ENCODE results near the gene HDAC4. TPM values are rescaled to one million over a fixed set of nuclear protein-coding genes. Genes with fewer than 3 reads are reported as not detected.

The HDAC4 gene
- total RNA-seq, 1 donor from 2014 or later, result 18.3 TPM

DNA sequence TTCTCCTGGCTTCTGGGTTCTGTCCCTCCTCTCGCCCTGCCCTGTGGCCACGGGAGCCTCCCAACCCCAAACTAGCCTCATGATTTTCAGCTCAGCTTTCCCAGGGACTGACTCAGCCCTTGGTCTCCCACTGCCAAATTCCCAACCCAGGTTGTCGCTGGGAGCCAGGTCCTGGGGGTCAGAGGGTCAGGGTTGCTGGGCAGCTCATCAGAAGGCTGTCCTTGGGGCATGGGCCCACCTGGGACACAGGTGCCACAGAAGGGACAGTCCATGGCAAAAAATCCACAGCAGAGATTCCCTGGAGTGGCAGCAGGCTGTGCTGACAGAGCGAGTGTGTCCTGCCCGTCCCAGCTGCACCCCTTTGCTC, 372.6 kb downstream of the HDAC4 start:
- no peak for ATAC-seq

GRCh38 chr2:239027391-239028252, 373.2 kb downstream of the HDAC4 start:
- no peak for DNase-seq (ENCODE audit: low spot score)
- no peak for ATAC-seq

More for the DNA sequence above, 372.6 kb downstream of the HDAC4 start:
- DNase-seq (ENCODE audit: low spot score), result no peak

DNA sequence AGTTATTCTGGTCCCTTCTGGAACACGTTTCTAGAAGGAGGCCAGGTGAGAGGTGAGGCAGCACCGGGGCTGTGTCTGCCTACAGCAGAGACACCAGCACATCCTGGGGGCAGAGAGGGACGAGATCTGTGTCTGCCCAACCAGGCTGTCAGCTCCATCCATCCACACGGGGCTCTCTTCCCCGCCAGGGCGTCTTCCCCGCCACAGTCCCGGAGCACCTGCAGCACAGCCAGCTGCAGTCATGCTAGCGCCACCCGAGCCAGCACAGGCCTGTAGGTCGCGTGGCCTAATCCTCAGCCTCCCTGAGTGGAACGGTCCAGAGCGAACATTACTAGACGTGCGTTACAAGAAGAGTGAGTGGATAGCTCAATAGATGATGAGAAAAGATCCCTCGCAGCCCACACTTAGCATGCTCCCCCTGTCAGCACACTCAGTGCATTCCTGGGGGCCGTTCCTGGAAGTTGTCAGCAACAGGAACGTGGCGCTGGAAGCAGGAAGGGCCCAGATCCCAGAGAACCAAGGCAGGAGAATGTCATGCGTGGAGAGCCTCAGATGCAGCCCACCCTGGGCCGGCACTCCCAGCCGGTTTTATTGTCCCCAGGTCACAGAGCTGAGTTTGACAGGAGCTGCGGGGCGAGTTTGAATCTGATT, 374.0 kb downstream of the HDAC4 start:
- DNase-seq (ENCODE audit: low spot score) (no peak), ATAC-seq (no peak)

DNA sequence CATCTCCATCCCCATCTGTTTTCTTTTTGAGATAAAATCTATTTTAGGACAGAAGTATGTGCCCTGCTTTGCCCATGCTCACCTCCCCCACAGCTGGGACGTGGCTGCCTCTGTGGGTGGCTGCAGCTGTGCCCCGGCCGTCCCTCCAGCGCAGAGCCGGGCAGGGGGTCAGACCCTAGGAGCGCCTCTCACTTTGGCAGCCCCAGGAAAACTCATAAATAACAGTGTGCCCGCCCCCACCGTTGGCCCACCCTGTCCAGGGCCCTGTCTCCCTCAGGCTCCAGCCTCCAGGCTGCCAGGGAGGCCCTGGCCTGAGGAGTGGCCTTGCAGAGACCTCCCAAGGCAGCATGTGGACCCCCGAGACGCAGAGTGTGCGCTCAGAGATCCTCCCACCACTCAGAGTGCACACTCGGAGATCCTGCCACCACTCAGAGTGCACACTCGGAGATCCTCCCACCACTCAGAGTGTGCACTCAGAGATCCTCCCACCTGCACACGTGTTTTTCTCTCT, 374.8 kb downstream of the HDAC4 start:
- no peak for DNase-seq (ENCODE audit: low spot score)

GRCh38 chr2:239025096-239025801, 375.6 kb downstream of the HDAC4 start:
- ATAC-seq (no peak), DNase-seq (ENCODE audit: low spot score) (no peak)

More for the DNA sequence above, 374.8 kb downstream of the HDAC4 start:
- ATAC-seq, result no peak

DNA sequence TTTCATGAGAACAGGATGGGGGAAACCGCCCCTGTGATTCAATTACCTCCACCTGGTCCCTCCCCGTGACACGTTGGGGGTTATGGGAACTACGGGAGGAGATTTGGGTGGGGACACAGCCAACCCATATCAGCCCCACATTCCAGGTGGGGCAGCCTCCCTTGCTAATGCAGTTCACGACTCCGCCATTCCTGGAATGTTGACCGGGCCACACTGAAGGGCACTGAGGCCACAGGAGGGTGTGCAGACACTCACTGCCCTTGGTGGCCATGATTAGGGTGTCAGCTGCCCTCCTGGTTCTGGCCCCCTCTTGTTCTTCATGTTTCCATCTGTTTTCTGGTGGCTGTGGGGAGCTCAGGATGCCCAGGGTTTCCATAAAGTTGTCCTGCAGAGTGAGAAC, 376.6 kb downstream of the HDAC4 start:
- ATAC-seq, result no peak
- DNase-seq (ENCODE audit: low spot score), result no peak

DNA sequence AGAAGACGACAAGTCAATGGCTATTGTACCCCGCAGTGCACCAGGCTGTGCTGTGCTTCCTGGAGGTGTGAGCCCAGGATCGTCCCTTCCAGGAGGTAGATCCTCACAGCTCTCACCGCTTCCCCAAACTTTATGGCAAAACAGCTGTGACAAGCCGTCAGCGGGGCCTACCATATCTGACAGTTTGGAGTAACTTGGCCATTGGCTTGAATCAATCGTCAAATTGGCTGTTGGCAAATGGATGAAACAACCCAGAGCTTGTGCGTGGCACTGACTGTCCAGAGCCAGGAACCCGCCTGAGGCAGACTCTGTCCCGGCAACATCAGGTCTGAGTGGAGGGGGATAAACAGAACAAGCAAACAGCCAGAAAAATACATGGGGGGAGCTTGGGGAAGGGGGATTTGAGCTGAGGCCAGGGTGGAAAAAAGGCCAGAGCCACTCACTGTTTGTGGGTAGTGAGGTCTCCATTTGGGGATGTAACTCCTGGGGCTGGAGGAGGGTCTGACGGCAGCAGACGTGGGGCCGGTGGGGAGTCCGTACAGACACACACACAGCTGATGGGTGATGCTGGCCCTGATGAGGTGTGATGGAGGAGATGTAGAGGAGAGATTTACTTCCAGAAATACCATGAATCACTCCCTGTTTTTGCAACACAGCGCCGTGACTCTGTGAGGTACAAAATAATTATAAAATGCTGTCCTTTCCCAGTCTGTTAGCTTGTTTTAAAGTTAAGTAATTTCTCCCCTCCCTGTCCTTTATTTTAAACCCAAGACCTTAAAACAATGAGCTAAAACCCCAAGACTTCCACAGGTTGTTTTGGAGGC, 378.2 kb downstream of the HDAC4 start:
- DNase-seq (ENCODE audit: low spot score) (no peak), ATAC-seq (no peak)

DNA sequence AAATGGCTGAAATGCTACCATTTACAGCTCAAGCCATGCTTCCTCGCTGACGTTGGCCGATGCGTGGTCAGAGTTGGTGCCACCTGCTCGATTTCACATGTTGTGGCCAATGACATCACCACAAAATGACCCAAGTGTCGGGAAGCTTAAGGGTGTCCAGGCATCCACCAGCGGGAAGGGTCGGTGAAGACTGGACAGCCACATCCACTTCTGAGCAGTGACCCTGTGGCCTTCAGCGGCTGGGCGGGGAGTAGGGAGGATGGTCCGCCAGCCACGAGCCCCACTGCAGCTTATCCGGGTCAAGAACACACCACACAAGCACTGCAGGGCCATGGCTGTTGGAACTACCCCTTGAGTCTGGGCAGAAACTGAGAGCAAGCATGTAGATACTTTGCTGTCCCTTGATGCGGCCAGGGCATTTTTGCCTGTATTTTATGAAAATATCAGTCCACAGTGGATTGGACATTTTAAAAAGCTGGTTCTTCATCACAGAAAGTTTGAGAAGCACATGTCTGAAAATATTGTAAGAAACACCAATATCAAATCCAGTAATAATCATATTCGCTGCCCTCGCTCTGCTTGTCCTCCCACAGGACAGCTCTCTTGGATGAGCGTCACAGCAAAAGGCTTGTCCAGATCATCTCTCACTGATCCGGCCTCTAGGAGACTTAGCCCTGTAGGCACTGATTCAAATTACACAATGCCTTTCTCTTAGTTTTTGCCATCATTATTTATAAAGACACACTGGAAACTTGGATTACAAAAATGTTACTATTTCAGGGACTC, 379.0 kb downstream of the HDAC4 start:
- ATAC-seq (no peak), DNase-seq (ENCODE audit: low spot score) (no peak)

DNA sequence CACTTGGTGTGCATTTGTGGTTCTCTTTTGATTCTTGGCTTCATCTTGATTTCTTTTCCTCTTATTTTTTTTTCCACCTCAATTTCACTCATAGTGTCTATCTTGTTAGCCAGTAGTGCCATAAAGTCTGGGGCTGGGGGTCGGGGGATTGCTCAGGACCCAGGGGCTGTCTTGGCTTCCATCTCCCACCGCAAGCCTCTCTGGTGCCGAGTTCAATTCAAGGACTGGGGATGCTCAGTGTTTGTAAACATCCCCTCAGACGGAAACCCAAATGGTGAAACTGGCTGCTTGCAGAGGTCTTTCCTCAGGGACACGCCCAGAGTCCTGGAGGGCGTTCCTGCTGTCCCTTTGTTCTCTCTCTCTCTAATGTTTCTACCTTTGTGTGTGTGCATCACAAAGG, 379.6 kb downstream of the HDAC4 start:
- no peak for DNase-seq (ENCODE audit: low spot score)

DNA sequence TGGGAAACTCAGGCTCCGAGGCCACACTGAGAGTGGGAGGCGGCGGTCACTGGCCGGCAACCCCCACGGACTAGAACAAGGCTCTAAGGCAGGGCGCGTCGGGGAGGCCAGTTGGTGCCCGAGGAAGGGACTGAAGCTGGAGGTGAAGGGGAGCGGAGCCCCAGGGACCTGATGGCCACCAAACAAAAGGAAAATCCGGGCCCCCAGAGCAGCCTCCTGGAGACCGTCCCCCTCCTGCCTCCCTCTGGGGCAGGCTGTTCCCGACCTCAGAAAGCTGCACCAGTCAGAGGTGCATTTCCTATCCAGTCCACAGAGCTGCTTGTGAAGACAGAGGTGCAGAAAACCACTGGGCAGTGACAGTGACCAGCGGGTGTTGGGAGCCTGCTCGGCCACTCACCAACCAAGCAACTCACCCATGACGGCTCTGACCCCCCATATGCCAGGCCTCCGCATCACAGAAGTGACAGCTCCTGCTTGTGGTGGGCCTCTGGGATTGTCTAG, 380.2 kb downstream of the HDAC4 start:
- no peak for DNase-seq (ENCODE audit: low spot score)
- ATAC-seq, result no peak

More for the DNA sequence above, 379.6 kb downstream of the HDAC4 start:
- no peak for ATAC-seq

DNA sequence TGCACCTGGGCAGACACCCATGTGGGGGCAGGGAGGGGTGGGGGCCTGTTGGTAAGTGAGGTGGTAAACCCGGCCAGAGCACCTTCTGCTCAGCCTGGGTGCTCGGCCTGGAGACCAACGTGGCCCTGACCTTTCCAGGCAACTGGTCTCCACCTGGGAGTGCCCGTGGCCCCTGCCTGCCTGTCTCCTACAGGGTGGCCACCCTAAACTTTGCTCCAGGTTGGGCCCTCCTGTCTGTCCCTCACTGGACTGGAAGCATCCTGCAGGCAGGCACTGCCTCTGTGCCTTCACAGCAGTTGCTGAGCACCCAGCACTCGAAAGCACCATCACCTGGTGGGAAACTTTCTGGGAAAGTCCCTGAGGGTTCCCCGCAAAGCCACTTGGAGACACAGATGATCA, 381.6 kb downstream of the HDAC4 start:
- no peak for ATAC-seq
- DNase-seq (ENCODE audit: low spot score), result no peak

DNA sequence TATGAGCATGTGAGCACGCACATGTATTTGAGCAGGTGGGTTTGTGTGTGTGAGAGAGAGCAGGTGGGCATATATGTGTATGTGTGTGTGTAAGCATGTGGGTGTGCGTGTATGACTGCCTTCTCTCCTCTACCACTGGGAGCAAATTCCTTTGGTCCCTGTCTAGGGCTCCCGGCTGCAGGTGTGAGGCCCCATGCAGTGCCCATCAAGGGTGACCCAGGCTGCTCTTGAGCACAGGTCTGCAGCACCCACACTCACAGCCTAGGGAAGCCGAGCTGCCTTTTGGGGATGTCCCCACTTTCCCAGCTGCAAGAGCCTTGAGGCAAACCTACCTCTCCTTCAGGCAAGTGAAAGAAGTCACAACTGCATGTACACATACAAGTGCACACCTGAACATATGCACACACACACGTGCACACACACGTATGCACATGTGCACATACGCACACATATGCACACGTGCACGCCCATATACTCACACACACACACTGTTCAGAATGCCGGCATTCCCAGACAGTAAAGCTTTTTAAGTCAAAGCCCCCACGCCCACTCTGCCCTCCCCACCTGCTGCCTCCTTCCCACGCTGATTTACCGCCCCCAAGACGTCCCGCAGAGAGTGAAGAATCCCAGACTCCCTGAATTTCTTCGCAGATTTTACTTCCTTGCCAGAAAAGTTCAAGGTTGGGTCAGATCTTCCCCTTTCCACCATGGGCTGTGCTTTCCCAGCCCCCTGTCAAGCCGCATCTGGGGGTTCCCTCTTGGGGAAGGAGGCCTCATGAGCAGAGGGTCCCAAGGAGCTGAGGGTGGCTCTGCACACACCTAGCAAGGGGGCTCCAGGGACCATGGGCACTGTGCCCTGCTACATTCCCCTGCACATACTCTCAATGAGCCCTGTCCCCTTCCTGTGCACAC, 382.3 kb downstream of the HDAC4 start:
- no peak for DNase-seq (ENCODE audit: low spot score)
- ATAC-seq, result no peak

DNA sequence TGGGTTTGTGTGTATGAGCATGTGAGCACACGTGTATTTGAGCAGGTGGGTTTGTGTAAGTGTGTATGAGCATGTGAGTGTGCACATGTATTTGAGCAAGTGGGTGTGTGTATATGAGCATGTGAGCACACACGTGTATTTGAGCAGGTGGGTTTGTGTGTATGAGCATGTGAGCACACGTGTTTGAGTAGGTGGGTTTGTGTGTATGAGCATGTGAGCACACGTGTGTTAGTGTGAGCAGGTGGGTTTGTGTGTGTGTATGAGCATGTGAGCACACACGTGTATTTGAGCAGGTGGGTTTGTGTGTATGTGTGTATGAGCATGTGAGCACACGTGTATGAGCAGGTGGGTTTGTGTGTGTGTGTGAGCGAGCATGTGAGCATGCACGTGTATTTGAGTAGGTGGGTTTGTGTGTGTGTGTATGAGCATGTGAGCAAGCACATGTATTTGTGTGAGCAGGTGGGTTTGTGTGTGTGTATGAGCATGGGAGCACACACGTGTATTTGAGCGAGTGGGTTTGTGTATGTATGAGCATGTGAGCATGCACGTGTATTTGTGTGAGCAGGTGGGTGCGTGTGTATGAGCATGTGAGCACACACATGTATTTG, 383.2 kb downstream of the HDAC4 start:
- no peak for ATAC-seq
- DNase-seq (ENCODE audit: low spot score), result no peak

DNA sequence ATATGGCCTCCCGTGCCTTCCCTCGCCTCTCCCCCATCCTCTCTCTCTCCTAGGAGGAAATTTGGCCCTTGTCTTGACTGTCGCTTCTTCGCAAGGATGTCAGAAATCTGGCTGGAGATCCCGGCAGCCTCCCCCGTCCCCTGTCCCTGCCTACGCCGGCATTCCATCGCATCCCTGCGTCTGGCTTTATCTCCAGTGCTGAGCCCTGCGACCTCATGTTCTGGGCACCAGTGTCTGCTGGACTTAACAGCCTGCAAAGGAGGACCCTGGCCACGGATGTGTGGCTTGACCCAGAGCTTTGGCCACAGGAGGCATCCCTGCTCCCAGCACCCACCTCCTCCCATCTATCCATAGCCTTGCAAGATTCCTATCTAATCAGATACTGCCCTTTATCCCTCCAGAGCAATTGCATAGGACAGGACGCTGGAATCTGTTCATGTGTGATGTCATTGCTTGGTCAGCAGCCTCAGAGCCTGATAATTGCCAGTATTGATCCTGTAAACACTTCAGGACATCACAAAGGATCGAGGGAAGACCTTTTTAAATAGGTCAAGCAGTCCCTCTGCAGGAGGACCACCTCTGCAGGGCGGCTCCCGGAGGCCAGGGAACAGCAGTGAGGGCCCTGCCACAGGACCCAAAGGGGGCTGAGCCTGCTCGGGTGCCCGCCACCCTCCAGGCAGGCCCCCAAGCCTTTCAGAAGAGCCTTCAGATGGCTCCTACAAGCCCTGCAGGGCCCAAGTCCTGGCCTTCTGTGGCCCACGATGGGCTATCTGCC, 384.7 kb downstream of the HDAC4 start:
- ATAC-seq (no peak), DNase-seq (ENCODE audit: low spot score) (no peak)

GRCh38 chr2:239015218-239015900, 385.5 kb downstream of the HDAC4 start:
- ATAC-seq, result no peak
- no peak for DNase-seq (ENCODE audit: low spot score)

- no peak for DNase-seq (ENCODE audit: low spot score)
- ATAC-seq, result no peak
These were observed 386.2 kb downstream of the HDAC4 start for GRCh38 chr2:239014458-239015217.

Data from left lobe of liver (tissue), 2 donors.